Fibroblast of villous mesenchyme (primary cell): Measurements from ENCODE around the gene CTPS2. TPM values are rescaled to one million over a fixed set of nuclear protein-coding genes. Genes with fewer than 3 reads are reported as not detected.
A peak's percentile ranks its signal among the peaks of the same experiment; 100 is the strongest.
"Not testable (repeated sequence)": the region's sequence is repeated elsewhere in the genome, so short reads cannot be mapped to it uniquely, and the experiment has no call there.

Source experiments
- DNase-seq: peaks from one replicate; pipeline ENCODE4 v3.0.0-alpha.2; 2010; ENCODE audit warnings: low read depth
- H3K4me3 ChIP-seq: 2 replicates; pipeline ENCODE4 v1.5.1; 2011; ENCODE audit warnings: low read depth, mild to moderate bottlenecking, low read length
- total RNA-seq: library from RNA; depleted of rRNA; stranded (reverse); fragments of >200 nt; gene quantifications from 2 replicates; pipeline ENCODE4 v1.2.3, GENCODE V29; 2012
- TF ChIP-seq, protein P1 (sequence below): IDR thresholded peaks from 2 replicates; pipeline ENCODE4 v1.5.1; 2012; ENCODE audit warnings: low read depth, mild to moderate bottlenecking, low read length; ENCODE audit not compliant: insufficient read depth

CTPS2 gene
- total RNA-seq, 1 donor = 9.1 TPM

DNA sequence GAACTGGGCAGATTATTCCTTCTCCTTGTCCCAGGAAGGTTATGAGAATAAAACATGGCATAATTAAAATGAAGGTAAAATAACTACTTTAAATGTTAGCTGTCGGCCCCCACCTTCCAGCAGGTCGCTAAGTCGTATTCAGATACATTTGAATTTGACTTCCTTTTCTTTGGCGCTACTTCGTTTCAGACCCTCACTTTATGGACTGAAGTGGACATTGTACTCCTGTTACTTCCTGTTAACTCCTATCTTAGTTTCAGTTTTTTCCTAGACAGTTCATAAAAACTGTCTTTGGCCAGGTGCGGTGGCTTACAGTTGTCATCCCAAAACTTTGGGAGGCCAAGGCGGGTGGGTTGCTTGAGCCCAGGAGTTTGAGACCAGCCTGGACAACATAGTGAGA lies 12.6 kb upstream of the CTPS2 start:
- DNase-seq = no peak
- TF ChIP-seq, protein P1, sequence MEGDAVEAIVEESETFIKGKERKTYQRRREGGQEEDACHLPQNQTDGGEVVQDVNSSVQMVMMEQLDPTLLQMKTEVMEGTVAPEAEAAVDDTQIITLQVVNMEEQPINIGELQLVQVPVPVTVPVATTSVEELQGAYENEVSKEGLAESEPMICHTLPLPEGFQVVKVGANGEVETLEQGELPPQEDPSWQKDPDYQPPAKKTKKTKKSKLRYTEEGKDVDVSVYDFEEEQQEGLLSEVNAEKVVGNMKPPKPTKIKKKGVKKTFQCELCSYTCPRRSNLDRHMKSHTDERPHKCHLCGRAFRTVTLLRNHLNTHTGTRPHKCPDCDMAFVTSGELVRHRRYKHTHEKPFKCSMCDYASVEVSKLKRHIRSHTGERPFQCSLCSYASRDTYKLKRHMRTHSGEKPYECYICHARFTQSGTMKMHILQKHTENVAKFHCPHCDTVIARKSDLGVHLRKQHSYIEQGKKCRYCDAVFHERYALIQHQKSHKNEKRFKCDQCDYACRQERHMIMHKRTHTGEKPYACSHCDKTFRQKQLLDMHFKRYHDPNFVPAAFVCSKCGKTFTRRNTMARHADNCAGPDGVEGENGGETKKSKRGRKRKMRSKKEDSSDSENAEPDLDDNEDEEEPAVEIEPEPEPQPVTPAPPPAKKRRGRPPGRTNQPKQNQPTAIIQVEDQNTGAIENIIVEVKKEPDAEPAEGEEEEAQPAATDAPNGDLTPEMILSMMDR = no peak
- H3K4me3 ChIP-seq = no peak overlapping the region

DNA sequence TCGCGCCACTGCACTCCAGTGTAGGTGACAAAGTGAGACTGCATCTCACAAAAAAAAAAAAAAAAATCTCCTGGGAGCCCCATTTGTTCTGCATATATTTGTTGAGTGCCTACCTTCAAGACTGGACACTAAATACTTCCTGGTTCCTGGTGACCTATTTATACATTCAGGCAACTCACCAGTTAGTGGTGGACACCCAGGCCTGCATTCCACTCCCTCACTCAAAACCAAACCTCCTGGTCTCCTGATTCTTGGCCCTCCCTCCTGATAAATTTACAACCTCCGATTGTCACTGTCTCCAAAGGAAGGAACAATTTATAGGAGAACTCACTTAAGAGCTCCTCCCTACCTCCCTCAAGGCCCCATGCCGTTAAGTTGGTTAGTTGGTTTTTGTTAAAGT lies 10.0 kb upstream of the CTPS2 start:
- no peak for DNase-seq
- H3K4me3 ChIP-seq = no peak overlapping the region
- TF ChIP-seq, protein P1 = no peak

DNA sequence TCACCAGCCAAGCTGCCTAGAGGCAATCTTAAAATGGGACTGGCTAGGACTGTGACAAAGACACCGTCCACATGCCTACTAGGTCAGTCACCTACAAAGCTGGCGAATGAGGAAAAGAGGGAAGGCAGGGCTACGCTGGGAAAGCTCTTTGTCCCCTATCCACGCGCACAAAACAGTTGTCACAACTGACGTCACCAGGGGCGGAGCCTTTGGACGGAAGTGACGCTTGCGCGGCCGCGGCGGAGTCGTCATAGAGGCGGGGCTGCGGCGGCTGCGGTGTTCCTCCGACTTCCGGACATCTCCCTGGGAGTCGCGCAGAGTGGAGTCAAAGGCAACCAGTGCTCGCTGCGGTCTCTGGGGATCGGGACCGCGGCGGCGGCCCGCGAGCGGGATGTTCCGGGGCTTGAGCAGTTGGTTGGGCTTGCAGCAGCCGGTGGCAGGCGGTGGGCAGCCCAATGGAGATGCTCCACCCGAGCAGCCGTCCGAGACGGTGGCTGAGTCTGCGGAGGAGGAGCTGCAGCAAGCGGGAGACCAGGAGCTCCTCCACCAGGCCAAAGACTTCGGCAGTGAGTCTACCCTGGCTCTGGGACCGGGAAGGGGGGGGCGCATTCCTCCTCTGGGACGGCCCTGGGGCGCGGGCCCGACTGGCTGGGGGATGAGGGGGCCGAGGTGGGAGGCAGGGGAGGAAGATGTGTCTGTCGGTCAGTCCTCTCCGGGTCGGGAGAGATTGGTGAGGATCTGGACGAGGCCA lies 7.0 kb upstream of the CTPS2 start, which contains the start of gene SYAP1:
TSS of gene SYAP1 (plus strand) at position 279 of the 751 bp plus-strand sequence. CDS start at position 392, 113 bp downstream.
- TF ChIP-seq, protein P1 = no peak

DNA sequence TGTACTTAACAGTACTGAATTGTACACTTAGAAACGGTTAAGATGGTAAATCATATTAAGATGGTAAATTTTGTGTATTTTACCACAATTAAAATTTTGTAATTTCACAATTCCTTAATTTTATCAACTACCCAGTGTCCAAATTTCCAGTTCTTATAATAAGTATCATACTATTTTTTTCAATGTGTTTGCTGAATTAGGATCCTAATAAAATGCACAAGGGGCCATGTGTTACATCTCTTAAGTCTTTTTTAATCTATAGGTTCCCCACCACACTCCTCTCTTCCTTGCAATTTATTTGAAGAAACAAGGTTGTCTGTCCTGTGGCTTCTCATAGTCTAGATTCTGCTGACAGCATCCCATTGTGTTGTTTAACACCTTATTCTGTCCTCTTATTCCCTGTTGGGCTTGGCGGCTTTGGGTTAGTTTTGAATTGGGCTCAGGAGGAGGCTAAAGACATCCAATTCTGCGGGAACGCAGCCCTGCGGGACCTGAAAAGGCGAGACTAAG lies 6.4 kb upstream of the CTPS2 start:
- DNase-seq = no peak
- H3K4me3 ChIP-seq = peak overlapping the region; percentile 80
- TF ChIP-seq, protein P1 = no peak

More for the DNA sequence above, 7.0 kb upstream of the CTPS2 start, which contains the start of gene SYAP1:
- H3K4me3 ChIP-seq = peak within 1 kb of the TSS; percentile 80
- peak; percentile 98 for DNase-seq

DNA sequence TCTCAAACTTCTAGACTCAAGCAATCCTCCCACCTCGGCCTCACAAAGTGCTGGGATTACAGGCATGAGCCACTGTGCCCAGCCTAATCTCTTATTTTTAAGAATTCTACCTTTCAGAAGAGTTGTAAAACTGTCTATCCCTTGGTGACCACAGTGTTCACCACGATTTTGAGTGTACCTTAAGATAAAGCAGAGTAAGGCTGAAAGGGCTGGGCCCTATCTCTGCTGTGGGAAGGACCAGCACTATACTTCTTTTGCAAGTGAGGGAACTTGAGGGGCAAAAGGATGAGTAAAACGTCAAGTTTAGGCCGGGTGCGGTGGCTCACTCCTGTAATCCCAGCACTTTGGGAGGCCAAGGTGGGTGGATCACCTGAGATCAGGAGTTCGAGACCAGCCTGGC lies 4.0 kb upstream of the CTPS2 start:
- DNase-seq, H3K4me3 ChIP-seq: not testable (repeated sequence)

DNA sequence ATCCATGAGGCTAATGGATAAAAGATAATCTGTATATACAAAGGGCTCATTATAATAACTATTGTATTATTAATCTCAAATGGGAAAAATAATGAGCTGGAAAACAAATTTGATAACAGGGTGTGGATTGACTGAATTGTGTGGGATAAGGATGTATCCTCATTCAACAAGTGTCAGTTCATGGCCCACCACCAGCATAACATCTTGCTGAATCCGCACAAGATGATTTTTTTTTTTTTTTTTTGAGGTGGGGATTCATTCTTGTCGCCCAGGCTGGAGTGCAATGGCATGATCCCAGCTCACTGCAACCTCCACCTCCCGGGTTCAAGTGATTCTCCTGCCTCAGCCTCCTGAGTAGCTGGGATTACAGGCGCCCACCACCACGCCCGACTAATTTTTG lies 3.2 kb upstream of the CTPS2 start:
- DNase-seq, H3K4me3 ChIP-seq: not testable (repeated sequence)

DNA sequence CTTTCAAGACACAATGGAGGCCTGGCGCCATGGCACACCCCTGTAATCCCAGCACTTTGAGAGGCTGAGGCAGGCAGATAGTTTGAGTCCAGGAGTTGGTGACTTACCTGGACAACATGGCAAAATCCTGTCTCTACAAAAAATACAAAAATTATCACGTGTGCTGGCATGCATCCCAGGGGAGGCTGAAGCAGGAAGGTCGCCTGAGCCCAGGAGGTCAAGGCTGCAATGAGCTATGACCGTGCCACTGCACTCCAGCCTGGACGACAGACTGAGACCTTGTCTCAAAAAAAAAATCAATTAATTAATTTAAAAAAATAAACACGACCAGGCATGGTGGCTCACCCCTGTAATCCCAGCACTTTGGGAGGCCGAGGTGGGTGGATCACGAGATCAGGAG lies 2.0 kb upstream of the CTPS2 start:
- TF ChIP-seq, protein P1 = no peak
- H3K4me3 ChIP-seq = no peak overlapping the region
- no peak for DNase-seq

DNA sequence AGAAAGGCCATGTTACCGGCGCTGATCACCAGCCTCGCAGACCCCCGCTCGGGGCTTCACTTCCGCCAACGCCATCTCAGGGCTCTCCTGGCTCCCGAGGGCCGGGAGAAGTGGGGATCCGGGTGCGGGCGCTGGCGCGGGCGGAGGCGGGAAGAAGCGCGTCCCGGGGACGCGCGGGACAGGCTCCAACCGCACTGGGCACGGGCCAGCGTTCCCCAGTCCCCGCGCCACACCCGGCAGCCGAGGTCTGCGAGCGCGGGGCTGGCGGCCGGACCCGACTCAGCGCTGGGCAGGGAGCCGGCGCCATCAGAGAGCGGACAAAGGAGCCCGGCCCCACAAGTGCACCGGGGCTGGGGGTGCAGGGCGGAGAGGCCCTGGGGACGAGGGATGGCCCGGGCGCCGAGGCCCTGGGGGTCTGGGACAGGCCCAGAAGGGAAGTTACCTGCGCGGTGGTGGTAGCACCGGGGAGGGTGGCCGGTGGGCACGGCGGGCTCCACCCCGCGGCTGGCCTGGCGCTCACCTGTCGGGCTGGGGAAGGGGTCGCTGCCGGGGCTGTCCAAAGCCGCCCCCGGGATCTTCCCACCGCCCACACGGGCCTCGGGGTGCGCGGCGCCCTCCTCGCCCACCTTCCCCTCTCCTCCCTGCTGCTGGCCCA lies 449 bp downstream of the CTPS2 start:
- DNase-seq = no peak
- TF ChIP-seq, protein P1 = no peak

More for the DNA sequence above, 449 bp downstream of the CTPS2 start:
- H3K4me3 ChIP-seq = peak overlapping the region; percentile 68
